ENCODE results near the gene ODC1. TPM values are rescaled to one million over a fixed set of nuclear protein-coding genes. Genes with fewer than 3 reads are reported as not detected.

ODC1 gene
- total RNA-seq, 1 donor from 2014 or later, result 111 TPM

GRCh38 chr2:10397878-10398277, 50.2 kb downstream of the ODC1 start:
- DNase-seq, result no peak

GRCh38 chr2:10397297-10397875, 50.7 kb downstream of the ODC1 start:
- DNase-seq, result peak; percentile 48

GRCh38 chr2:10396464-10396863, 51.7 kb downstream of the ODC1 start:
- no peak for DNase-seq

- DNase-seq, result no peak
Observed at GRCh38 chr2:10395893-10396292, 52.2 kb downstream of the ODC1 start.

- DNase-seq, result no peak
Observed at GRCh38 chr2:10393640-10393982, 54.5 kb downstream of the ODC1 start.

- peak; percentile 29 for DNase-seq
Observed at GRCh38 chr2:10392951-10393639, 55.0 kb downstream of the ODC1 start.

- DNase-seq, result no peak
Observed at GRCh38 chr2:10392548-10392947, 55.6 kb downstream of the ODC1 start.

- DNase-seq, result no peak
Observed at GRCh38 chr2:10392100-10392499, 56.0 kb downstream of the ODC1 start.

GRCh38 chr2:10390369-10390801, 57.7 kb downstream of the ODC1 start:
- peak; percentile 37 for DNase-seq

Other genes starting within 250 kb of the ODC1 start
- 72.2 and 72.4 TPM in 2 replicates for gene HPCAL1, start 145.4 kb downstream of the ODC1 start, total RNA-seq
- 26.7 and 38.2 TPM in 2 replicates for gene NOL10, start 241.6 kb upstream of the ODC1 start, total RNA-seq

Data from dermis blood vessel endothelial cell (primary cell).